ENCODE data around the gene ARL2BP.
A peak's percentile ranks its signal among the peaks of the same experiment; 100 is the strongest.

Gene ARL2BP

GRCh38 chr16:57233944-57234706 is 10.9 kb upstream of the ARL2BP start:
- no peak for DNase-seq
- intact Hi-C loops (cut with DNase I): no loop called here

GRCh38 chr16:57234707-57235092 is 10.4 kb upstream of the ARL2BP start:
- DNase-seq: no peak
- intact Hi-C loops (cut with DNase I): no loop called here

- DNase-seq: no peak
- intact Hi-C loops (cut with DNase I): no loop called here
Observed at GRCh38 chr16:57235128-57236021, 9.7 kb upstream of the ARL2BP start.

GRCh38 chr16:57236022-57236350 is 9.1 kb upstream of the ARL2BP start:
- intact Hi-C loops (cut with DNase I): no loop called here
- no peak for DNase-seq

- intact Hi-C loops (cut with DNase I): no loop called here
- no peak for DNase-seq
Observed at GRCh38 chr16:57238682-57239081, 6.4 kb upstream of the ARL2BP start.

- intact Hi-C loops (cut with DNase I): no loop called here
- no peak for DNase-seq
Observed at GRCh38 chr16:57239107-57239506, 6.0 kb upstream of the ARL2BP start.

- peak in 1 of 42 donors; percentile 35 for DNase-seq
- intact Hi-C loops (cut with DNase I): loop anchor here (5.0 kb wide), 1 partner anchor 54 kb away; the partner anchor contains the start of genes PSME3IP1 and RSPRY1
Observed at GRCh38 chr16:57240851-57241250, 4.2 kb upstream of the ARL2BP start.

GRCh38 chr16:57242650-57243049 is 2.4 kb upstream of the ARL2BP start:
- DNase-seq: peak in 2 of 42 donors; percentile 35 to 41
- intact Hi-C loops (cut with DNase I): loop anchor here (5.0 kb wide), 1 partner anchor 55 kb away; the partner anchor contains the start of genes PSME3IP1 and RSPRY1

GRCh38 chr16:57244463-57244766 is 644 bp upstream of the ARL2BP start:
- no peak for DNase-seq
- intact Hi-C loops (cut with DNase I): loop anchor here (5.0 kb wide), 1 partner anchor 57 kb away; the partner anchor contains the start of genes PSME3IP1 and RSPRY1

- peak in 17 of 42 donors; percentile 29 to 61 (median 43) for DNase-seq
- intact Hi-C loops (cut with DNase I): no loop called here
Observed at GRCh38 chr16:57245472-57246113, 534 bp downstream of the ARL2BP start.

- intact Hi-C loops (cut with DNase I): no loop called here
- peak in 1 of 42 donors; percentile 1 for DNase-seq
Observed at GRCh38 chr16:57251352-57251751, 6.3 kb downstream of the ARL2BP start.

GRCh38 chr16:57252148-57252721 is 7.2 kb downstream of the ARL2BP start:
- intact Hi-C loops (cut with DNase I): no loop called here
- peak in 4 of 42 donors; percentile 3 to 56 (median 33) for DNase-seq

- peak in 2 of 42 donors; percentile 23 to 26 for DNase-seq
- intact Hi-C loops (cut with DNase I): no loop called here
Observed at GRCh38 chr16:57253466-57253865, 8.4 kb downstream of the ARL2BP start.

GRCh38 chr16:57255686-57256415 is 10.8 kb downstream of the ARL2BP start:
- peak in 6 of 42 donors; percentile 2 to 42 (median 21) for DNase-seq
- intact Hi-C loops (cut with DNase I): no loop called here

GRCh38 chr16:57256601-57257395 is 11.7 kb downstream of the ARL2BP start:
- DNase-seq: peak in 11 of 42 donors; percentile 2 to 43 (median 14)
- intact Hi-C loops (cut with DNase I): no loop called here

- intact Hi-C loops (cut with DNase I): no loop called here
- peak in 13 of 42 donors; percentile 2 to 44 (median 15) for DNase-seq
Observed at GRCh38 chr16:57257455-57258070, 12.5 kb downstream of the ARL2BP start.

GRCh38 chr16:57258226-57258909 is 13.3 kb downstream of the ARL2BP start:
- intact Hi-C loops (cut with DNase I): no loop called here
- DNase-seq: peak in 14 of 42 donors; percentile 1 to 40 (median 13)
